GM19397 (cell line): ENCODE measurements around the gene IMMP2L.

Experiments
- ATAC-seq: cut with Tn5 transposase; IDR thresholded peaks from one replicate; pipeline ENCODE4 v1.9.1; 2021; ENCODE audit warnings: mild to moderate bottlenecking, moderate library complexity; ENCODE audit not compliant: unreplicated experiment

Gene IMMP2L

DNA sequence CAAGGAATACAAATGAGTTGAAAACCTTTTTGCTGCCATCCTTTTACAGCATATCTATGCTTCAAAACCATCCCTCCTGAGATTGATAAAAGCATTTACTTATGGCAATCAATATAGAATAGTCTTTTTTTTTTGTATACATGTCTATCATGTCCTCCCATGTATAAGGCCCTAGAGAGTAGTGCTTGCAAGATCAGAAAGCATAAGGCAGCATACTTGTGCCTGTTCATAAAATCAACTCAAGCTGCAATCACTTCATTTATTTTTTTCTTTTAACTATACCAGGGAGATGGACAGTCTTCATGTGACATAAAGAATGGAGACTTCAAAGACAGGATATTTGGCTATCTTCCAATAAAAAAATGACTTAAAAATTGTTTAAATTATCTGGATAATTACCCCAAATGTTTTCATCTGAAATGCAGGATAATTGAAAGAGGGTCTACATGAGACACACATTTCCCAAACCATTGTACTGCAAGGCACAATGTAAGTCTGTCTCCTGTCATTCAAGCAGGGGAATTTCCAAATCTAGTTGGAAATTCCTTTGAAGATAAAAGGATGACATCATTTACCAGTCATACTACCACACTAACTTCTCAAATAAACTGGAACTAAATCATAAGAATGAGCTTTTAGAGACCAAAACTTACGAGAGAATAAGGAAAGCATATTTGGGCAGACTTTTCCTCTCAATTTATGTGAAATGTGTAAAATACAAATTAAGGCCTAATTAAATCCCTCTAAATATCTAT, 448.9 kb downstream of the IMMP2L start:
- ATAC-seq = peak; percentile 57

DNA sequence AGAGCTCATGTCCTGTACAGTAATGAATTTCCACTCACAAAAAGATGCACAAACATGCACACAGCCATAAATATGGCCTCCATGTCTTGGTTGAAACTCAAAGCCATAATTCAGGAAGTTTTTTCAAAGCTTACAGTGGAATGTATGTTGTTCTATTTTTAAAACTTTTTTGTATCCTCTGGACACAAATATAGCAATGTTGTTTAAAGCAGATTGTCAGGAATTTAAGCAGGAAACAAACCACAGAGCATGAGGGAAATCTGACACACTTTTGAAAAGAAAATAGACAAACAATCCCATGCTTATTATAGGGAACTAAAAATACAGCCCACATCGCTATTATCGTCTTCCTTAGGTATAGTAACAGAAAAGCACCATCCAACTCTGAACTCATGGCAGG, 449.9 kb downstream of the IMMP2L start:
- no peak for ATAC-seq

DNA sequence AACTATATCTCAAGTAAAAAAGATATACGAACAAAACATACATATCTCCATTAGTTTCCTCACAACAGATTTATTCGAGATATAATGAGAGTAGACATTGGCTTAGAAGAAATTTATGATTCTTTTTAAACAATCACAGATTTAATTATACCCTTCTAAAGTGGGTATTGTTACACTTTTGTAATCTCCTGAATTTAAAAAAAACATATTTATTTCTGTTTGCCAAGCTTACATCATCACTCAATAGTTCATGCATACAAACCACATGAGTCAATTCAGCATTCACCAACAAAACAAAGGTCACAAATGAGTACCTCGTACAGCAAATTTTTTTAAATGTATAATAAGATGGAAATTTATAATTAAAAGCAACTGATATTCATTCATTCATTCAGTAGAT, 453.8 kb downstream of the IMMP2L start:
- ATAC-seq = no peak

DNA sequence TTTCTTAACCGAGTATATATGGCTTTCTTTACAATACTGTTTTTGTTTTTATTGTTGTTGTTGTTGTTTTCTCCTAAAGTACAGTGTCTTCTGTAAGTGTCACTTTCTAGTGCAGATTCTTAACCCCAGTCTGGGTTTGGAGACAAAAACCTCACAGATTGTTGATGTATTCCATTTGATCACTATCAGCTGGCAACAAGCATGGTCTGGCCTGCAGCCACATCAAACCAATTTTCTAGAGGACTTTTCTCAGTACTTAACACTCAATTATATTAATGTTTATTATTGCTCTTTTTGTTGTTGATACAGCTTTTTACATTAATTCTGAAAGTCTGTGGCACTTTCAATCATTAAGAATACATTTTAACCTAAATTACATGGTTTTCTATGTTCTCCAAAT, 454.3 kb downstream of the IMMP2L start:
- no peak for ATAC-seq

DNA sequence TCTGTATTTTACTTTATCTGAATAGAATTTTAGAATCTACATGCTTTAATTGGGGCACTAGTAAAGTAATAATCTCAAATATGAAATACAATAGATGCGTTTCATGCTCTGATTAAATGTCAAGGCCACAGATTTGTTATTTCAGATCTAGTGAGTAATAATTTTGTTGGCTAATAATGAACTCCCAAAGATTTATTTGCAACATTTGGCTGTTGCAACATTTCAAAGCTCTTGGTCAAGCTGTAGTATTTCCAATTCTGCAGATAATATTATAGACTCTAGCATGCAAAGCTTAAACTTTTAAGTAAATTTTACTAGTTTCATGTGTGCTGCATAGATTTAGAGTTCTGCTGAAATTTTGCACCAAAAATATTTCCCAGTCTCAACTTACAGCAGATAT, 454.7 kb downstream of the IMMP2L start:
- no peak for ATAC-seq

DNA sequence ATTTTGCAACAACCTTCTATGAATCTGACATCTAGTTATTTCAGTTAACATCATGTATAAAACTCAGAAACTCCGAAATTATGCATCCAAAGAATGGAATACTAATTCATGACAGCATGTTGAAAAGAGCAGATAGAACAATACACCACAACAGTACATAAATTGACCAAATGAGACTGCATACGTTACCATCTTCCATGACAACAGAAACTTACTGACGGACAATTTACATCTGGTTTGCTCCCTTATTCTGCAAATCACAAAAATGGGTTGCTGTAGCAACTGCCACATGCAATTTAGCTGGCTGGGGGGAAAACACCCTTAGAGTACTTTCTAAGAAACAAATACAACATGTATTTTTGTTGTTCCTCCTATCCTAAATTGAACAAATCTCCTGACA, 457.0 kb downstream of the IMMP2L start:
- no peak for ATAC-seq

GRCh38 chr7:111104710-111105109, 457.6 kb downstream of the IMMP2L start:
- no peak for ATAC-seq

GRCh38 chr7:111103678-111104274, 458.5 kb downstream of the IMMP2L start:
- ATAC-seq = no peak

GRCh38 chr7:111103136-111103535, 459.2 kb downstream of the IMMP2L start:
- no peak for ATAC-seq

DNA sequence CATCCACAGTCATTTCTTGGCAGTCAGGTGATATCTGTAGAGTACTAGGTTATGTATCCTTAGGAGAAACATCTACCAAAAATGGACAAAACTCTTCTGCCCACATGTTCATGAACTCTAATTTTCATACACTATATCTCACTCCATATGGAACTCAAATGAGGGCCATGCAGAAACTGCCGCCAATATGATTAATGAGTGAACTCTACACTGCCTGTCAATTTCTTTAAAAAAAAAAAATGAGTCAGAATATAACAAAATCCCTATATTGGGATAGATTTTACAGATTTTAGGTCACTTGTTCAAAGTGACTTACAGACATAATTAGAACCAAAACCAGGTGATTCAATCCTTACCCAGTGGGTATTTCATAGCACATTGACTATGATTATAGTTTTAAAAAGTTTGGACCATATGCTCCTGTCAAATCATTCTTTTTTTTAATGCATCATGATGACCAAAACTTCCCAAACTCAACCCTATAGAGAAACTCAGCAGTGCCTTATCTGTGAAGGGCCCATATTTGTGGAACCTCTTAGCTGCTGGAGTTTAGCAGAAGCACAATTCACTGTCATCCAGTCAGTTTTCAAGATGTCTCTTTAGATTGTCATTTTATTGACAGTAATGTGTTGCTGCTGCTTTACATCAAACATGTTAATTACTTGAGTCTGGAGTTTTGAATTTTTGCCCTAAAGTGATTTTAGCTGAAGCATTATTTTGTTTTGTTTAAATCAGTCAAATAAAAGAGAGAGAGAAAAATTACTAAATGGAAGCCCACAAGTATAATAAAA, 460.2 kb downstream of the IMMP2L start:
- no peak for ATAC-seq

DNA sequence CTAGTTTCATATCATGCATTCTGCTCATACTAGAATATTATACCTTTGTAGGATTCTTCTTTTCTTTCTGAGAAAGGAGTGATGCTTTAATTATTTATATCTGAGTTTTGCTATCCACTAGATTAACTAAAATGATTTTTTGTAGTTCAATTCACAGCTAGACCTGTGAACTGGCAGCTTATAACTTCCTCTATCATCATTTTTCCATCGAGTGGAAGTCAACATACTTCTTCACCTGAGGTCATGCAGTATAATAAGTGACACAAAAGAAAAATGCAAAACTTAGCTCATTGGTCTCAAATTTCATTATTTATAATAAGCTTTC, 463.4 kb downstream of the IMMP2L start:
- peak; percentile 7 for ATAC-seq

DNA sequence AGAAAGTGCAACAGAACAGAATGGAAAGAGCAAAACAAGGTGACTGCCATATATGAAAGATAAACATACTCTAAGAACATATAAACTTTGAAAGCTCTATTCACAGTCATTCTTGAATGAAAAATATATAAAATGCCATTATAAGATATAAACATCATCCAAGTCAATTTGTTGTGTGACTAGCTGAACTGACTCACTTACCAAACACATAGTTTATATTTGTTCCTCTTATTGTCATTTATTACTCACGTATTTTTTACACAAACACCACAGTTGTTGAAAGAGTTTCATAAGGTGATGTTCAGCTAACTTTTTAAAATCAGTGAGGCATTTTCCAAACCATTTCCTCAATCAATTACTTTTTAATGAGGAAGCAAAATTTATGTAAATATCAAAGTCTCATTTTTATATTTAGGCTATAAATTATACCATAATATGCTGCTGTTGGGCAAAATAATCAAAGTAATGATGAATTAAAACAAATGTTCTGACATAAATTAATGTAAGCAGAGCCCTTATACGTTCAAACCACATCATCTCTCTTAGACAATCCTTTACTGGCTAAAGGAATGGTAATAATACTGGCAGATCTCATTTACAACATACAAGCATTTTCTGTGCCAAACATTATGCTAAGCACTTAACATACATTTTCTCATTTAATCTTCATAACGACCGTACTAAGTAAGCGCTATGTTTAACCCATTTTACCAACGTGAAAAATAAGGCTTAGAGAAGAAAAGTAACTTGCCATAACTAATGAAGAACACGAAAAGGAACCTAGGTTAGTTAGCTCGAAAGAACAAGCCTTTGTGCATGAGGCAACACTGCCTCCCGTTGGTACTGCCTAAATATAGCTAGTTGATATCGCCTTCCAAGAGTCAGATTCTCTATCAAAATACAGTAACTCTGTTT, 464.0 kb downstream of the IMMP2L start:
- peak; percentile 85 for ATAC-seq

DNA sequence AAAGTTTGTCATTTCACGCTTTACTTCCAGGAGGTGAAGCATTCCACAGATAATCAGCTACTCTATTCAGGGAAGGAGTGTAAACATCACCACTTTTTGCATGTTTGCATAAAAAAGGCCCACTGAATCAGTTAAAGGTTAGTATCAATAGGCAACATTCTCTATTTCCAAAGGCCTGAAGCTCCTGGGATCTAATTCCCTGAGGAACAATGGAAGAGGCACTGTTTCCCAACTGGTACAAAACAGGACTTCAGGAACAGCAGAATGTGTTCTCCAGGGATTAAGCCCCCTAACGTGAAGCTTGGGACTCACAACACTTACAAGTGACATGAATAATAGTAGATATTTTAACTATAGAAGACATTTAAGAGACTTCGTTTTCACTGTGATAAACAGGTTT, 465.3 kb downstream of the IMMP2L start:
- no peak for ATAC-seq

GRCh38 chr7:111094419-111094818, 467.9 kb downstream of the IMMP2L start:
- ATAC-seq = no peak

DNA sequence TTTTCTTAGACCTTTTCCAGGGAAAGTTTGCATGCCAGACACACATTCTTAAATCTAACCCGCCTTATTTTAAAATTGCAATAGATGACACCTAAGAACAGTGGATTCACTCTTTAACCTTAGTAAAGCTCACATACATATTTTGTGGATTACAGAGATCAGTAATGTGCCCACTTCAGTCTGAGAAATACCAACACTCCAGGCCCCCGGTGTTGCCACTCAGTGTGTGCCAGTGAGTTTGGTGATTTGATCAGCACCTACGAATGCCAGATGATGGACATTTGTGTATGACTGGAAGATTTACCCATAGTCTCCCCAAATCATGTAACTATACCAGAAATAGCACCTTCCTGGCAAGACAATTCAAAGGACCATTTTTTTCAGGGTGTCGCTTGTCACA, 468.8 kb downstream of the IMMP2L start:
- no peak for ATAC-seq

DNA sequence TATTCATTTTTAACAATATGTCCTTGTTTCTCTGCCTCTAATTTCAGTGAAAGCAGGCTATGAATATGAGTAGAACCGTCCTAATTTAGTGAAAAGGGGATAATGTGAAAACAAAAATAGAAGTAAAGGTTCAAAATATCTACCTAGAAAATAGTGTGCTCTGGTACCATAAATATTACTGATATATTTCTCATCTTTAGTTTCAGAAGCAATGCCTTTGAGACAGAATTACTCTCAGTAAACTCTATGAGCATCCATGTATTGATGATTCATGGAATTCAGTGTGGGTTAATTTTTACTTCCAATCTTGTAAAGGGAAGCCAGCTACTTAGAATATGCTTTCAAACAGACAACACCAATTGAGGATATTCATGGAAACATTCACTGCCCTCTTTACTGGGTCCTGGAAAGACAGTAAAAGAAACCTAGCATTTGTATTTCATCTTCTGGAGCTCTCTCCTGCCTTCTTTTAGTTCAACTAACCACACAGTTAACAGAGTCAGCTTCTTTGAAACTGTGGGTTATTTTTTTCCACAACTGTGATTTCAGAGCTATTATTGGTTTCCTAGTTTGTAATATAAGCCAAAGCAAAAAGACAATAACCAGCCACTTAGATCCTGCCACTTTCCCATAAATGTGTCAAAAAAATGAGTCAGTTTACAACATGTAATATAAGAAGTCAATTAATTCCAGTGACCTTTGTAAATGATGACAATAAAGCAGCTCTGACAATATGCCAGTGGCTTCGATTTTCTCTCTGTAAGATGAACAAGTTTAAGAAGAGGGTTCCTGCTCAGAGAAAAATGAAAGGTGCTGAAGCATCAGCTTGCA, 469.7 kb downstream of the IMMP2L start:
- no peak for ATAC-seq

DNA sequence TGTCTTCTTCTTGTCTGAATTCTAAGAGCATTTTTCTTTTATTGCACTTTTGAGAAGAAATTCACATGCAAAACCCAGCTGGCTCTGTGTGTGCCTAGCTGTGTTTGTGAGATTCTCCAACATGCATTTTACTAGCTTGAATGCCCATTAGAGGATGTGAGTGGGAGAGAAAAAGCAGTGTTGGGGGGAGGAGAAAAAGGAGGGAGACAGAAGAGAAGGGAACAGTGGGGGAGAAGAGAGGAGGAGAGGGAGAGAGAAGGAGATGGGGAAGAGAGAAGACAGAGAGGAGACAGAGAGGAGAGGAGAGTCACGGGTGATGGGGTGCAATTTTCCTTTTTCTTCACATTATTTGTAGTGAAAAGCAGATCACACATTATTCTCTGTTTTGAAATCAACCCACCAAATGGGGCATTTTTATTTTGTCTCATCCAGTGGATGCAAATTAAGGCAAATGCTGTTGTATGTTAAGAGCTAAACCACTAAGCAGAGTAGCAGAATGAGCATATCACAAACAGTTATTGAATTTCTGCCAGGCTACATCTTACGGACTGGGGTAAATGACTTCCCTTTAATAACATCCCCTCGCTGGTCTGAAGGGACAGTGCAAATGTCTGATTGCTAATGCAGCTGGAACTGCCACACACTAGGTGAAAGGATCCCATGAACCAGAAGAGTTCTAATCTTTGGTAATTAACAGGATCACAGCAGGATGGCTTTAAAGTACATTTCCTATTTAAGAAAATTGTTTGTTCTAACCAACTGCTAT, 470.5 kb downstream of the IMMP2L start:
- no peak for ATAC-seq

DNA sequence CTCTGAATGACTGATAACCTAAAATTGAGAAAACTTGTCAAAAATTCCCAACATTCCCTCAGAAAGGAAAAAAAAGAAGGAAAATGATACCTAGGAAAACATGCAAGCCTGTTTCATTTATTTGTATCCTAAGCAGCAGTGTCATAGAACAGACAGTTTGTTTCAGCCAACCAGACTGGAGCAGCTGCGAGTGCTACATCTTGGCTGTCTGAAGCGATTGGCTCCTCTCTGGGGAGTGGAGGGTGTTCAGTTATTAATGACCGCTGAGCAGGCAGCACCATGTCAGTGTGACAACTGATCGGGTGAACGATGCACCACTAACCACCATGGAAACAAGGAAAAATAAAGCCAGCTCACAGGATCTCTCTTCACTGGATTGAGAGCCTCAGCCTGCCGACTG, 471.4 kb downstream of the IMMP2L start, which contains the start of gene LRRN3:
Gene LRRN3, plus strand, starts transcription at position 282 of the 400 bp plus-strand sequence. CDS start 31,646 bp downstream, outside the sequence.
- no peak for ATAC-seq

DNA sequence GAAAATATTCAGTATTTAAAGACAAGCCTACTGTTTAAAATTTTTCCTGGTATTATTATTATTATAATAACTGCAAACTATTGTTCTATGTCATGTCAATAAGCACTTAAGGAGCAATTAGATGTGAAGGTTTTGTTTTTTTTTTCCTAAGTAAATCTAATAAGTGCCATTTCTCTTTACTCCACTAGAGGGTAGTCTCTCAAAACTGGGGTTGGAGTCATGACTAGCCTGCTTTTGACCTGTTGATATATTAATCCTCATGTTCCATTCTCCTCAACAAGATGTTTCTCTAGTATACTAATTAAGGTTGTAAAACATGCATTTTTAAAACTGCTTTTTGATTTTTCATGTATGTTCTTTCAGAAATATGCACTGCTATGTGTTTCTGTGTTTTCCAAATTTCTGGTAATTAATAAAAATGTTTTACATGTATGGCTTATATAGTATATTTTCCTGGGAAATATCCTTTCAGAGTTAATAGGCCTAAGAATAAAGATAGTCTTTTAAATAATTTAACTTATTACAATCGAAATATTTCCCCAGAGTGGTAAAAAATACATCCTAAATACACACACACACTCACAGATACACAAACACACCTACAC, 472.4 kb downstream of the IMMP2L start:
- no peak for ATAC-seq
